RCC 7860 (cell line): ENCODE results near the gene SYNPO2L.

Source experiments
- DNase-seq: peaks from one replicate; pipeline ENCODE4 v3.0.0-alpha.2; 2015; ENCODE audit warnings: low spot score
- FAIRE-seq: peaks from 2 replicates; lab custom pipeline; 2012; peaks lifted over from hg19 to GRCh38; lab: Jason Lieb, UNC

Gene SYNPO2L

DNA sequence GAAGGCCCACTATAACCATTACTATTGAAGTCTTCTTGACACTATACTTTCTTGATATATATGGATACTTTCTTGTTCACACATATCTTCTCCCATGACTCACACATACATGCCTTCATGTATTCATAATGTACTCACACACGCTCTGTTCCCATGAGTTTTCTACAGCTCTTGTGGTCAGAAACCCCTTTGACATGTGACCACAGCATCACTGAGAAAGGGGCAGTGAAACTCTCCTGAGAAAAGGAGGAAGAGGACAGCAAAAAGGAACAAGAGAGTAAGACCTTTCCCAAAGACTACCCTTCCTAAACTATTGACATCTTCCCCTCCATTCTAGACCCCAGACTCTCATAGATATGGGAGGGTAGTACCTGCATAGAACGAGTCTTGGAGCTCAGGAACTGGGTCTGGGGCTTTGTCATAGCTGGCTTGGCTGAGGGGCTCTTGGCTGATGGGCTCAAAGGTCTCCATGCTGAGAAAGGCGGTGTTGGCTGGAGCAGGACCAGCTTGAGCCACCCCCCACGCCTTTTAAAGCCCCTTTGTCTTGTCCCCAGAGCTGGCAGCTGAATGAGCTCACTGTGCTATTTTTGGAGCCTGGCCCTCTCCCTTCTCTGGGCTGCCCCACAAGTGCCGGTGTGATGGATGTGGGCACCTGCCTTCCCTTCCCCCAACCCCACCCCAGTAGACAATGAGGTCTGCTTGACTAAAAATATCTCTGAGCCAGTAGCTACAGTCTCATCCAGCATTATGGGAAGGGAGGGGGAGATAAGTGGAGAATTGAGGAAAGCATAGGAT lies 5.1 kb downstream of the SYNPO2L start:
- FAIRE-seq (no peak), DNase-seq (peak; percentile 15)

DNA sequence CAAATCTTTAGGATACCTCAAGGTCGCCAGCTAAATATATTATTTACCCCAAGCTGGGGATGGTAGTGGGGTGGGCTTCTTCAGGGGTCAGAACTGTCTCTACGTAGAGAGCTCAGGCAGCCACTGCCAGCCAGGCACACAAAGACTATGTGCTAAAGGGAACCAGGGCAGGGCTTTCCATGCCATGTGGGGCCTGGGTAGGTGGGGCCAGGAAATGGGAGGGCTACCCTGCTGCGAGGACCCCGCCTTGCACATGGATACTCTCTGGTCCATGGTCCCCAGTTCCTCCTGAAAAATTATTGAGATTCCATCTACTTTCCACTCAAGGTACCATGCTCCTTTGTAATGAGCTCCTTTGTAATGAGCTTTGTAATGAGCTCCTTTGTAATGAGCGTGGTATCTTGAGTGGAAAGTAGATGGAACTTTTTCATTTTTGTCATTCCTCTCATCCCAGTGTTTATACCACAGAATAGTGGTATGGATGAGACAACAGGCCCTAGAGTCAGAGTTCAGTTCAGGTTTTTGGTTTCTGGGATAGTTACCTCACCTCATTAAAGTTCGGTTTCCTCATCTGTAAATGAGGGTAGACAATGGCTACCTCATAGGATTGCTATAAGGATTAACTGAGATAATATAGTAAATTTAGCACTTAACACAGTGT lies 5.8 kb downstream of the SYNPO2L start:
- no peak for DNase-seq

DNA sequence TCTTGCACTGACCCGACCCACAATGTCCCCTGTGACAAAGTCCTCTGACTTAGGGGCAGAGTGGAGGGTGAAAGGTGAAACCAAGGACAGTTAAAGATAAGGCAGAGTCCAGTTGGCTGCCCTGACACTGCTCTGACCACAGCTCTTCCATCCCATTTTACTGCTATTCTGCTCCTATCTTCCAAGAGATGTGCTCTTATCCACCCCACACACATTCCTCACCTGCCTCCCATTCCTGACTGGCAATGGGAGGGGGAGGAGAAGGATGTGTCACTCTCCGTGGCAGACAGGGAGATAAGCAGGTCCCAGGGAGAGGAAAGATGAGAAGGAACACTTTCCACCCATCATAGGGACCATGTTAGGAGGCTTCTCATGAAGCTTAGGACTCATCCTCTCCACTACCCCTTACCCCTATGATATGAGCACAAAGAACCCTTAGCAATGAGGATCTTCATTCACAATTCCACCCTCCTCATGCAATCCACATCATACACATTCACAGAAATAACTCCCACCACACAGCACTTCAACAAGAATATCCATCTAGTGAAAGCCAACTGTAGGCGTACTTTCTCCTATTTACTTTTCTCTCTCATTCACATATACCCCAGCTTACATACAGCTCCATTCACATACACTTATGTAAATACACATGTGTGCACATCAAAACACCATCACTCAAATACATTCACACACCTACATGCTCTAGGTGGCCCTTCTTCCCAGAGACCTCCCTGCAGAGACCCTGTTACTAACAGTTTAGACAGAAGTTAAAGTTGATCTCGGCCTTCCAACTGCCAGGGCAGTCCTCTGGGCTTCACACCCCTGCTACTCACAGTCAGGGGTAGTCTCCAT lies 6.6 kb downstream of the SYNPO2L start:
- DNase-seq (peak; percentile 44), FAIRE-seq (no peak)

More for the DNA sequence above, 5.8 kb downstream of the SYNPO2L start:
- no peak for FAIRE-seq

DNA sequence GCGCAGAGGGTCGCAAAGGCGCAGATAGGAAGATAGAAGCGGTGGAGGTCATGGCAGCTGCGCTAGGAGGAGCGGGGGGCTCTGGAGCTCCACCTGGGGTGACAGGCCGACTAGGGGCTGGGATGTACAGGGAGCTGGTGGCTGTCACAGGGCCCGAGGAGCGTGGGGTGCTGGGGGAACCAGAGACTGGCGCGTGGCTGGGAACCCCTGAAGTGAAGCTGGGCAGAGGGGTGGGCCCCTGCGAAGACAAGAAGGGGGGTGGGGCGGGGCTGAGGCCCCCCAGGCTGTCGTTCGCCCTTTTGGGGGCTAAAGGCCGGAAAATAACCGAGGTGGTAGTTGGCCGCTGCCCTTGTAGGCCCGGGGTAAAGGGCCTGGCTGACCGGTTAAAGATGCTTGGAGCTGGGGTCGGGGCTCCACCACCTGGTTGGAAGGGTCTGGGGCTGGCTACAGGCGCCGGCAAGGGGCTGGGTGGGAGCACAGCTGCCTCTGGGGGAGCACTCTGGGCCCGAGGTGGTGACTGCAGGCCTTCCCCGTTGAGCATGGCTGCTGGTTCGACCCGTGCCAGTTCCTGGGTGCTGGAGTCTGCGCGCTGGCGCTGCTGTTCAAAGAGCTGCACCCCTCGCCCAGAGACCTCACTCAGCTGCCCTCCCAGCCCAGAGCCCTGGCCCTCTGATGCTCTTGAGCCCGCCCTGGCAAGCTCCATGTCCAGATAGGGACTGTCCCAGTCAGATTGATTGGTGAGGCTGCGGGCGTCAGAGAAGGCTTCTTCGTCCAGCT lies 7.8 kb downstream of the SYNPO2L start:
- FAIRE-seq, result no peak
- DNase-seq, result no peak

DNA sequence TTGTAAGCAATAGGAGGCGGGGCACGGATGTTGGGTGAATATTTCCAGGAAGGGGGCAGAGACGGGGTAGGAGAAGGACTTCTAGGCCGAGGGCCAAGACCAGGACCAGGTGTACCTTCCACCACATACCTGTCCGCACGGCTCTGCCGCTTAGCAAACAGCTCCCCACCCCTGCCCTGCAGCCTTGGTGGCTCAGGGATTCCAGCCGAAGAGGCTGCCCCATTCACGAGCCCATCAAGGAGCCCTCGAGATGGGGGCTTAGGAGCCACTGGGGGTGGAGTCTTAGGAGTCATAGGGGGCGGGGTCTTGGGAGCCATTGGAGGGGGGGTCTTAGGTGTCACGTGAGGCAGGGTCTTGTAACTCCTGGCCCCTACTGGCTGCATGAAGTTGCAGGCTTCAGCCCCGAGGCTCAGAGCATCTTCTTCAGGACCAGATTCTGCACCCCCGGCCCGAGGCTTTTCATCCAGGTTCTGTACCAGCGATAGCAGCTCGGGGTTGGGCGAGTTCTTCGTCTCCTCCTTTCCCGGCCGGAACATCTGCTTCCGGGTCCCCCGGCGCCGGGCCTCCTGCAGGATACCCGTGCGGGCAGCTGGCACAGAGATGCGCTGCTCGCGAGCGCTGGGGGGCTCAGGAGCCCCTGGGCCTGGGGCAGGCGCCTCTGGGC lies 8.5 kb downstream of the SYNPO2L start:
- FAIRE-seq (no peak), DNase-seq (no peak)

DNA sequence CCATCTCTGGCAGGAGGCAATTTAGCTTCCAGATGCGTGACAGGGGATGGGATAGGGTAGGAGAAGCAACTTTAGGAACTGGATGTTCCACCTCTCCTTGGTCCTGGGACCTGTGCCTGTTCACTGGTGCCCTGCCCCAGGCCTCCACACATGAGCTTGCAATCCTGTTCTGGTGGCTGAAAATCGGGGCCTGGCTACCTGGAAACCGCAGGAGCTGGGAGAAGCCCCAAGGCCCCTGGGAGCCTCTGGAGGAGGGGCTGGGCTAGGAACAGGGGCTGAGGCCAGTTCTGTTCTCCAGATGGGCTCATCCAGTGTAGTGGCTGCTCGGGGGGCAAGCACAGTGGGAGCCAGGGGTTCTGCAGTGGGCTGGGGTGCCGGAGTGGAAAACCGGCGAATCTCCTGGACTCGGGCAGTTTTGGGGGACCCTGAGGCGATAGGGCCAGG lies 9.2 kb downstream of the SYNPO2L start:
- FAIRE-seq (no peak), DNase-seq (no peak)

DNA sequence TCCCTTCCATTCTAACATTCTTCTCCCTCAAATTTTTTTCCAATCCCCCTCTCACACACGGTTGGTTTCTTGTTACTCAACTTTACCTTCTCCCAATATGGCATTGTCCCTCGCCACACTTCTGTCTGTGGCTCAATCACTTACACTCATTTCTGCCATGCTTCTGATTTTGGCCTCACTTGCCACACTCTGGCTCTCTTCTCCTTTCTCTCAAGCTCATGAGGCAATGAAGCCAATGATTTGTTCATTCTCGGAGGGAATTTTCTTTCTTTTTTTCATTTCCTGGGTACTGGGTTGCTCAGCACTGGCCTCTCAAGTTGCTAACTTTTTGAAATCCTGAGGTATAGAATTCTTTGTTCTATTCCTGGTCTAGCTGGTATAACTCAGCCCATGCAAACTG lies 10.6 kb downstream of the SYNPO2L start:
- FAIRE-seq (no peak), DNase-seq (no peak)

DNA sequence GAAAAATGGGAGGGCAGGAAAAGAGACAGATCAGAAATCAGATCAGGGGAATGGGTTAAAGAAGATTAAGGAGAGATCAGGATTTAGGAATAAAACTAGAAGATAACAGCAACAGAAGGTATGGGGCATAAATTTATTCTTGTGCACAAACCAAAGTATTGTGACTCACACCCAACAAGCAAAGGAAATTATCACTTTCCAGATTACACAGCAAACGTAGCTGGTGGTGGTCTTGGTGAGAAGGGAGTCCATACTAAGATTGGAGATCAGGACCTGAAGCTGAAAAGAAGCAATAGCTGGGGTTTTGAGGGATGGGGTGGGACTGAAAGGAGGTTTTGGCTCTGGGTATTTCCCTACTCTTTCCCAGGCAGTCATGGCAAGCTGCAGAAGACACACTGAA lies 11.1 kb downstream of the SYNPO2L start:
- DNase-seq (no peak), FAIRE-seq (no peak)

DNA sequence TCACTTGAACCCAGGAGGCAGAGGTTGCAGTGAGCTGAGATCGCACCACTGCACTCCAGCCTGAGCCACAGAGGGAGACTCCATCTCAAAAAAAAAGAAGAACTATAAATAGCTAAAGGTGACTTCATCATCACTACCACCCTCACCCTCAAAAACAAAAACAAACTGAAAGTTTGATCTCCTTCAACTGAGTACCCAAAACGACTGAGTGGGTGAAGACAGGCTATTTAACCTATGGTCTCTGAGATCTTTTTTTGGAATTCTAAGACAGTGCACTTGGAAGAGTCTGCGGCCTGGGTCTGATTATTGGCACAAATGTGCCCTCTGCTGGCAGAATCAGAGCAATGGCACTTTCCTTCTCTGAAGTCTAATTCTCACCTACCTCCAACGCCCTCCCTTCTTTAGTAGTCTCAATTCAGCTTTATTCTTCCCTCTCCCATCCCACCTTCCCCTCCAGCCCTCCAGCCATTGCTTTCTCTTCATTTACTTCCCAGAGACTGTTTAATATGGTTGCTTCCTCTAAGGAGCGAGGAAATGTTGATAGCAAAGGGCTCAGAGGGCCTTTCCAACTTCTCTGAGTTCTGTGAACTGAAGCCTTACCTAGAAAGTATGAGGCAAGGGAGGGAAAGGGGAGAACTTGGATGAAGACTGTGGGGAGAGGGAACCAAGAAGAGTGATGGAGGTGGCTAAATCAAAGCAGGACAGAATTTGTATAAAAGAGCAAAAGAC lies 11.7 kb downstream of the SYNPO2L start:
- peak; percentile 52 for DNase-seq
- FAIRE-seq, result peak; percentile 4

DNA sequence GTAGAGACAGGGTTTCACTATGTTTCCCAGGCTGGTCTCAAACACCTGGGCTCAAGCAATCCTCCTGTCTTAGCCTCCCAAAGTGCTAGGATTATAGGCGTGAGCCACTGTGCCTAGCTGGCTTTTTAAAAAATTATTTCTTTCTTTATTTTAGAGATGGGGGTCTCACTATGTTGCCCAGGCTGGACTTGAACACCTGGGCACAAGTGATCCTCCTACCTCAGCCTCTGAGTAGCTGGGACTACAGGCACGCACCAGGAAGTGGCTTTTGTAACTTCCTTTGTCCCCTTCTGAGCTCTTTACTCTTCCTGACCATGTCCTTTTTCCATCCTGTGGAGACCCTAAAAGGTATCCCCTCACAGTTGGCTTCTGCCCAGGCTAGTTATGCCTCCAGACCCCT lies 12.5 kb downstream of the SYNPO2L start:
- FAIRE-seq, result no peak
- DNase-seq, result no peak

DNA sequence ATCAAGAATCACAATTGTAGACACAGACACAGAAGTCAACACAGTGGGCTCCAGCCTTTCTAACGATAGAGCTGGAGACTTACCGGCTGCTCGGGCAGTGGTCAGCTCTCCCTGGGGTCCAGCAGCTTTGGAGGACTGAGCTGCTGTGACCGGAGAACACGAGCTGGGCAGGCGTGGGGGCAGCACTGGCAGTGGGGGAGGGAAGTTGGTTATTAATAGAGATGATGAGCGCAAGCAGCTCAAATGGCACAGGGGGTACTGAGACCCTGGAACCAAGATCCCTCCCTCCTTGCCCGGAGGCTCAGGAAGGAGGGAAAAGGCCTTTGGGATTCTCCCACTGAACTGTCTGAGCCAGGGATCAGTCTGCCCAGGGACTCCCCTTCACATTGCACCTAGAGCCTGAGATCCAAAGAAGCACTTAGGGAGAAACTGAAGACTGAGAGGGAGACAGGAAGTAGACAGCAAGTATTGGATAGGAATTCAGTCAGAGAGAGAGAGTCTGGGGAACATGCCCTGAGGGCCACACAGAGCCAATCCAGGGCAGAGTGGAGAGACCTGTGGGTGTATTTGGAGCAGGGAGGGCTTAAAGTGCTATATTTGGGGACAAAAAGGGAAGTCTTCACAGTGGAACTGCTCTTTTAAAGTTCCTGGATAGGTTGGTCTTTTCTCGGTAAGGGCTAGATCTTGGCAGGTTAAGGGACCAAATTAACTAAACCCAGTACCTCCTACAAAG lies 14.3 kb downstream of the SYNPO2L start, which contains the start of gene MYOZ1:
Gene MYOZ1 (minus strand): TSS at position 147 of the 733 bp plus-strand sequence. CDS start 1,457 bp downstream, outside the sequence.
- DNase-seq (no peak), FAIRE-seq (no peak)

DNA sequence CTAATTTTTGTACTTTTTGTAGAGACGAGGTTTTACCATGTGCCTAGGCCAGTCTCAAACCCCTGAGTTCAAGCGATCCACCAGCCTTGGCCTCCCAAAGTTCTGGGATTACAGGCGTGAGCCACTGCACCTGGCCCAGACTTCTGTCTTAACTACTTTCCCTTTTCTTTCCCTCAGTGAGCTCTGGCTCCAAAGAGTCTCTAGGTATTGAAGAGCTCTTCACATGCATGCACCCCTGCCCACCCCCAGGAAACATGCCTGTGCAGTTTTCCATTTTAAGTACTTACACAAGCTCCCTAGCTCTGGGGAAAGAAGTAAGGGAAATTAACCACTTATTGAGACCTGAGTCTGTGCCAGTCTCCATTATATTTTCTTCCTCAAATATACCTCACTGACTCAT lies 16.5 kb downstream of the SYNPO2L start:
- DNase-seq (no peak), FAIRE-seq (no peak)

DNA sequence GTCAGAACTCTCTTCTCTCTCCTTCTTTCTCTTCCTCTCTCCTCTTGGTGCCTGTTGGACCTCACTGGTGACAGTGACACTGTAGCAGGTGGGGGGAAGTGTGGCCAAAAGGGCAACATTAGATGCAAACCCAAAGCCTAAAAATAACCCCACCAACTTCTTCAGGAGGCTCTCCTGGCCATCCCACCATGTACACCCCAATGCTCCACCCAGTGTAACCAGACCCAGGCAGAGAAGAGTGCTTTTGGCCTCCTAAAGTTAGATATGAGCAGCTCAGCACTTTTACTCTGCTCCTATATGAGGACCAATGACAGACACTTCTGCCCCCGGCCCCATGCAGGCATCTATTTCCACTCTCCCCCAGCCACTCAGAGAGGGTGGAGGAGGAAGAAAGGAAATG lies 20.0 kb downstream of the SYNPO2L start:
- DNase-seq (no peak), FAIRE-seq (no peak)

DNA sequence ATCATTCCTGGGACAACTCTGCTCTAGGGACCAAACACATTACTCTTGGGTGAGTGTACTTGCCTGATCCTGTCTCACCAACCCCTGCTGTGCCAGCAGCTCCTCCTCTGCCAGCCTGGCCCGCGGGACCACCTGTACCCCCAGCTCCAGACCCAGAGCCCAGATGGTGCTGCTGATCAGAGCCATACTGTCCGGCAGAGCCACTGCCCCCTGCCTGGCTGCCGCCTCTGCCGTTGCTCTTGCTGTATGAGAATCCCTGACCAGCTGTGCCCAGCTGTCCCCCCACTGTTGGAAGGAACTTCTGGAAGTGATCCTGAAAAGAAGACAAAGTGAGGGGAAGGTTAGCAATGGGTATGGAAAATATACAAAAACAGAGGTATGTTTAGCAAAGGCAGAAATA lies 21.4 kb downstream of the SYNPO2L start:
- no peak for DNase-seq
- FAIRE-seq, result no peak

DNA sequence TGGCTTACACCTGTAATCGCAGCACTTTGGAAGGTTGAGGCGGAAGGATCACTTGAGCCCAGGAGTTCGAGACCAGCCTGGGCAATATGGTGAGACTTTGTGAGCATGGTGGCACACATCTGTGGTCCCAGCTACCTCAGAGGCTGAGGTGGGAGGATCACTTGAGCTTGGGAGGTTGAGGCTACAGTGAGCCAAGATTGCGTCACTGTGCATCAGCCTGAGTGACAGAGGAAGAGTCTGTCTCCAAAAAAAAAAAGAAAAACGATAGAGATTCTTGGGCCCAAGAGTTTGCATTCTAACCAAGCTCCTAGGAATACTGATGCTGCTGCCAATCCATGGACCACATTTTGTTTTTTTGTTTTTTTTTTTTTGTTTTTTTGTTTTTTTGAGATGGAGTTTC lies 26.7 kb downstream of the SYNPO2L start:
- no peak for FAIRE-seq
- no peak for DNase-seq

DNA sequence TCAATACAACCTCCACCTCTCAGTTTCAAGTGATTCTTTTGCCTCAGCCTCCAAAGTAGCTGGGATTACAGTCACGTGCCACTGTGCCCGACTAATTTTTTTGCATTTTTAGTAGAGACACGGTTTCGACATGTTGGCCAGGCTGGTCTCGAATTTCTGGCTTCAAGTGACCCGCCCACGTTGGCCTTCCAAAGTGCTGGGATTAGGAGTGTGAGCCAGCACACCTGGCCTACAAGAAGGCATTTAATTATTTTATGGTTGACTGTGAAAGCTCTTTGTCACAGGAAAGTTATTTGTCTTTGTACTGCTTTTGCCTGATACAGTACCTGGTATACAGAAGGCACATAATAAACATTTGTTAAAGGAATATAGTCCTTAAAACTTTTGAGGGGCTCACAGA lies 27.4 kb downstream of the SYNPO2L start:
- DNase-seq (no peak), FAIRE-seq (no peak)

DNA sequence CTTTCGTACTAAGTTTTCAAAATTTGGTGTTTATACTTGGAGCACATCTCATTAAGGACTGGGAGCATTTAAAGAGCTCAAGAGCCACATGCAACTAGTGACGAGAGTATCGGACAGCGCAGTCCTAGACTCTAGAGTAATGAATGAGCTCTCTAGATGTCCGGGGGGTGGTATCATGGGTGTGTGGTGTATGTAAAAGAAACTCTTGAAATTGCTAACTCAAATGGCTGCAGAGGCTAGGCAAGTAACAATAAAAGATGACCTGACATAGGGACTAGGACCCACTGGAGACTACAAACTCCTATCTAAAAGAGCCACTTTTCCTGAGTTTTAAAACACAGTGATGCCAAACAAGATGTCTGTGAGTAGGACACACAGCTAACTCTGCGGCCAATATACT lies 28.5 kb downstream of the SYNPO2L start:
- FAIRE-seq, result no peak
- DNase-seq, result no peak

DNA sequence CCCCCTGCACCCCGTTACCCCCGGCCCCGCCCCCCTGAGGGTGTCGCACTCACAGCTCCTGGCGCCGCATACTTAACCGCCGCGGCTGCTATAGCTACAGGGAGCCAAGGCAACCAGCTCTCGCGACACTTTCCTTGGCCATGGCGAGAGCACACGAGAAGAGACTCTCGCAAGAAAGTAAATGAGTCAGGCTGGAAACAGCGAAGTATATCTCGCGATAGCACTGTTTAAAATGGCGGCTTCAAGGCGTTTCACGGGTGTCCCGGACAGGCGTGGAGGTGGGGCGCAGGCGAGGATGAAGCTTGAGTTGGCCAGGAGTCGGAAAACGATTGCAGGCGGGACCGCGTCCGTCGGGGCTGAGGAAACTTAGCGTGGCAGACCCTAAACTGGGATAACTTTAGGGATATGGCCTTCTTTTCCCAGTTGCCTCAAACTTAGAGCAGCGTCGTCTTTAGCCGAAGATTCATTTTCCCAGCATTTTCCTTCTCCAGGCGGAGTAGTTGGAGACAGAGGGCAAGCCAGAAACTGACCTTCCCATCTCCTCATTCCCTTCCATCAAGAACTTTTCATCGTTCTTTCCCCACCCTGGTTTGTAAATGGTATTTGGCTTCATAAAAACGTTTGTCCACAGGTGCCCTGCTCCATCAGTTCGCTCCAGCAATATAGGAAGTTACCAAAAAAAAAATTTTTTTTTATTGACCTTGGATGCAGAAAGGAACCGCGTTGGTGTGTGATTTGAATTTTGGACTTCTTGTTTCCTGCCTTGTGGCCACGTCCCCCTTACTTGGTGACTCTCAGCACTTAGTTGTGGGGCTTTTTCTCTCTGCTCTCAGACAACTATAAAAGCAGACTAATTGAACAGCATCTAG lies 29.7 kb downstream of the SYNPO2L start:
- DNase-seq, result peak; percentile 97
- FAIRE-seq, result peak; percentile 77
